NOMO-1 treated with DMSO at 0.1 percent for 48 hours (cell line): ENCODE results near the gene SLC2A14.
"Not testable (repeated sequence)": the region's sequence is repeated elsewhere in the genome, so short reads cannot be mapped to it uniquely, and the experiment has no call there.

Experiments
- DNase-seq: peaks from one replicate; lab custom pipeline; 2025; ENCODE audit not compliant: unreplicated experiment; lab: John Stamatoyannopoulos, UW

Gene SLC2A14

DNA sequence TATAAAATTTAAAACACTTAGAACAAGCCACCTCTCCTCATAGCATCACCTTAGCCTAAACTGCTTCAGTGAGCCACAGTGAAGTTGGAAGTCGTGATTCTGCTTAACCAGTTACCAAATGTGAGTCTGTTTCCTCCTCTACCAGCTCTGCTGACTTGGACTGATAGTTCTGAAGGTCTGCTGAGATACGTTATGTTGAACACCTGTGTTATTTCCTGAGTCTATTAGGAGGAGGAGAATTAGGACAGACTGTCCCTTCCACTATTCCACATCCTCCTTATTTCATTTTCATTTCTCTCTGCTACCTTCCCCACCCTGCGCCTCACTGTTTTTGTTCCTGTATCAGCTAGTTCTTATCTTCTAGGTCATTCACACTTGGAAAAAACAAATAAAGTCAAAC, 2.4 kb downstream of the SLC2A14 start:
- DNase-seq, result no peak

DNA sequence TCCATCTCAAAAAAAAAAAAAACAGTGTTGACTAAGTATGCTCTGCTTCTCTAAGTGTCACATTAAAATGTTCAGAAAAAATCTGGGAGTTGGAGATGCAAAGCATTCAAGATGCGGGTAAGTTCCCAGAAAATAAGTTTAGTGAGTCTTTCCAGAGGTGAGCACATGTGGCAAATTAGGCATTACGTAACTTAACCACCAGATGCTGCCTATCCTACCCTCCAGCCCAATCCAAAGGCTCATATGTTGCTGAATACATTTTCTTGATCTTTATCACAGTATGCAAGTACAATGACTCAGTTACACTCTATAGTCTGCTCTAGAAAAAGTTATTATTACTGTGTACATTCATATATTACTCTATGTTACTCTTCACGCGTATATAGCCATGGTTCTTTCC, 3.6 kb downstream of the SLC2A14 start:
- DNase-seq, result no peak

DNA sequence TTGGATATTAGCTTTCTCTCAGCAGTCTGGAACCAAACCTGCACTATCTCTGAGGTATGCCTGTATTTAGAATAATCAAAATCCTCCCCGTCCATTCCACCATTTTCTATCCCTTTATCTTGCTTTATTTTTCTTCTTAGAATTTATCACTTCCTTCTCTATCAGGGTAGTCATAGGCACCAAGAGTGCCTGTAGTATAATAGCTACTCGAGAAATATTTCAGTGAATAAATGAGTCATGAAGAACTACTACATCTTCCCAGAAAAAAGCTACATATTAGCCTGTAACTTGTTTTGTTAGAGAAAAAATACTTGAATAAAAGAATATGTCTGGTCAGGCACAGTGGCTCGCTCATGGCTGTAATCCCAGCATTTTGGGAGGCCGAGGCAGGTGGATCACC, 4.3 kb downstream of the SLC2A14 start:
- no peak for DNase-seq

DNA sequence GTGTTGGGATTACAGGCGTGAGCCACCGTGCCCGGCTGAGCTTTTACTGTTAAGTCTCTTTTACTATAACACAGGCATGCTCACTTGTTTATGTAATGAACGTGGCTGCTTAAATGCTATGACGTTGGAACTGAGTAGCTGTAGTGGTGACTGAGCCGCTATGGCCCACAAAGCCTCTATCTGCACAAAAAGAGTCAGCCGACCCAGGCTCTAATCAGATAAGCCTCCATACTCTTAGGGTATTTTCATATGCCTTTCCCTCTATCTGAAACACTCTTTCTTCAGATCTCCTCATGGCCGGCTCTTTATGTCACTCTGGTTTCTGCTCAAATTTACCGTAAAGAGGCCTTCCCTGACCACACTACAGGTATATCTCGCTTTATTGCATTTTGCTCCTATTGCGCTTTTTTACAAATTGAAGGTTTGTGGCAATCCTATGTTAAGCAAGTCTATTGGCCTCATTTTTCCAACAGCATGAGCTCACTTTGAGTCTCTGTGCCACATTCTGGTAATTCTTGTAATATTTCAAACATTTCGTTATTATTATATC, 8.0 kb downstream of the SLC2A14 start:
- DNase-seq, result no peak

DNA sequence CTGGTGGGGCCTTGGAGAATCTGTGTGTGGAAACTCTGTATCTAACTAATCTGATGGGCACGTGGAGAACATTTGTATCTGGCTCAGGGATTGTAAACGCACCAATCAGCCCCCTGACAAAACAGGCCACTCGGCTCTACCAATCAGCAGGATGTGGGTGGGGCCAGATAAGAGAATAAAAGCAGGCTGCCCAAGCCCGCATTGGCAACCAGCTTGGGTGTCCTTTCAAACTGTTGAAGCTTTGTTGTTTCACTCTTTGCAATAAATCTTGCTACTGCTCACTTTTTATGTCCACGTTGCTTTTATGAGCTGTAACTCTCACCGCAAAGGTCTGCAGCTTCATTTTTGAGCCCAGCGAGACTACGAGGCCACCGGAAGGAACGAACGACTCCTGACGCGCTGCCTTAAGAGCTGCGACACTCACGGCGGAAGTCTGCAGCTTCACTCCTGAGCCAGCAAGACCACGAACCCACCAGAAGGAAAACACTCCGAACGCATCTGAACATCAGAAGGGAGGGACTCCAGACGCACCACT, 9.8 kb downstream of the SLC2A14 start:
- peak; percentile 76 for DNase-seq

DNA sequence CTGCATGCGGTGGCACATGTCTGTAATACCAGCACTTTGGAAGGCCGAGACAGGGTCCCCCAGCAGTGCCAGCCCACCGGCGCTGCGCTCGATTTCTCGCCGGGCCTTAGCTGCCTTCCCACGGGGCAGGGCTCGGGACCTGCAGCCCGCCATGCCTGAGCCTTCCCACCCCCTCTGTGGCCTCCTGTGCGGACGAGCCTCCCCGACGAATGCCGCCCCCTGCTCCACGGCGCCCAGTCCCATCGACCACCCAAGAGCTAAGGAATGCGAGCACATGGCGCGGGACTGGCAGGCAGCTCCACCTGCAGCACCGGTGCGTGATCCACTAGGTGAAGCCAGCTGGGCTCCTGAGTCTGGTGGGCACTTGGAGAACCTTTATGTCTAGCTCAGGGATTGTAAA, 10.4 kb downstream of the SLC2A14 start:
- not testable (repeated sequence) for DNase-seq

DNA sequence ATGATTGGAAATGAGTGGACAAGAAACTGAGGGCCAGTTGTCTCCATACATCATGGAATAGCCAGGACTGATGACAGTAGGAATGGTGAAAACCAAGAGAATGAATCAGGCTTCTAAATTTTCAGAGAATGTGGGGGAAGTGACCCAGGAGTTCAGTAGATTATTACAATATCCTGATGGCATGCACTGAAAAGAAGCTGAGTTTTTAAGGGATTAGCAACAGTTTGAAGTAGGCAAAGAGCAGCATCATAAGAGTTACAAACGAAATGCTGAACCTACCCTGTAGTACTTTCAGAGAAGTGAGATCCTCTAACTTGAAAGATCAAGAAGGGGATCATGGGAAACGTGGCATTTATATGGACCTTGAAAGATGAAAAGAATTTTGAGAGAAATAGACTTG, 13.2 kb downstream of the SLC2A14 start:
- no peak for DNase-seq

DNA sequence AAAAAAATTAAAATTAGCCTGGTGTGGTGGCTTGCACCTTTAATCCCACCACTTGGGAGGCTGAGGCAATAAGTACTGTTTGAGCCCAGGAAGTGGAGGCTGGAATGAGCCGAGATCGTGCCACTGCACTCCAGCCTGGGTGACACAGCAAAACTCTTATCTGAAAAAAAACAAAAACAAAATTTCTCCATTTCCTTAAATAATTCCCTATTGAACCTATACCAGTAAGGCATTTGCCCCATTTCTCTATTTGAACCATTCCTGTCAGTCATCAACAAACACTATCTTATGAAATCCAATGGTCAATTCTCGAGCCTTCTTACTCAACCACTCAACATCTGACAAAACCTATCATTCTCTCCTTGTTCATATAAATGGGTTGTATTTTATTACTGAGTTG, 14.7 kb downstream of the SLC2A14 start:
- no peak for DNase-seq

DNA sequence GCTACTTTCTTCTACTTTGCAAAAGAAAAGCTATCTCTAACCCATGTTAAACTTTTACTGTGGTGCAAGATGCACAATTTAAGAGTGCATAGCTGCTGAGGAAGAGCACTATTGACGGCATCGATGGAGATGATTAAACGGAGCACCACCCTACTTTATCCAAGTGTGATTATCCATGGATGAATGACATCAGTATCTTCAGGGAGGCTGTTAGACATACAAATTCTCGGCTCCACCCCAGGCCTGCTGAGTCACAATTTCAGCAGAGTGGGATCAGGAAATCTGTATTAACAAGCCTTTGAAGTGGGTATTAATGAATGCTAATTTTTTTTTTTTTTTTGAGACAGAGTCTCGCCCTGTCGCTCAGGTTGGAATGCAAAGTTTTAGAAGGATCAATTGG, 16.2 kb downstream of the SLC2A14 start:
- DNase-seq, result no peak

DNA sequence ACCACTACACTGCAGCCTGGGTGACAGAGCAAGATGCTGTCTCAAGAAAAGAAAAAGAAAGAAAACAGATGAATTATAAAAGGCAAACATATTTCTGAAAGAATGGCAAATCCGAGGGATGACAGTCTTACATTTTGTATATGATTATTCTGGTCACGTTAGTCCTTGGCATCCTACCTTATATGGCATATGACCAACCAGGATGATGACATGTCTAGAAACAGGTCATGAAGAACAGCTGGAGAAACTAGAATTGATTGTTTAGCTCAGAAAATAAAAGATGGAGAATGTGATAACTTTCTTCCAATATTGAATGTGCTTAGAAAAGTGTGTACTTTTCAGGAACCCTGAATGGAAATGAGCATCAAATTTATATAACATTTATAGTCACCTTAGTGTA, 19.2 kb downstream of the SLC2A14 start:
- no peak for DNase-seq

DNA sequence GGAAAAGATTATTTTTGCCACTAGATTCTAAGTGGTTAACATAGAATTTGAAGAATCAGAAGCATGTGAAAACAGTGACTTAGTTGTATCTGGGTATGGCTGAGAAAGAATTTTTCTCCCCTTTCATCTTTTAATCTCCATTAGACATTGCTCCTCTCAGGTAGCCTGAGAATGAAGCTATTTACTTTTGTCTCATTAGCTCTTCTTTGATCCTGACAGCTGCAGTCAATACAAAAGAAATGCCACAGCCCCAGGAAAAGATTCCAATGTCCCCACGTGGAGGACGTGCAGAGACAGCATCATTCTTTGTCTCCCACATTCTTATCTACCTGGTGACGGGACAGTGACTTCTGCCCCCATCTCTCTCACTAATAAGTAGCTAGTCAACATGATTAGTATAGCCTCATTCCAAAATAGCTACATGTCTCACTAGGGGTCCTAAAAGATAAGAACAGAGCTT, 21.1 kb downstream of the SLC2A14 start:
- DNase-seq, result not testable (repeated sequence)

DNA sequence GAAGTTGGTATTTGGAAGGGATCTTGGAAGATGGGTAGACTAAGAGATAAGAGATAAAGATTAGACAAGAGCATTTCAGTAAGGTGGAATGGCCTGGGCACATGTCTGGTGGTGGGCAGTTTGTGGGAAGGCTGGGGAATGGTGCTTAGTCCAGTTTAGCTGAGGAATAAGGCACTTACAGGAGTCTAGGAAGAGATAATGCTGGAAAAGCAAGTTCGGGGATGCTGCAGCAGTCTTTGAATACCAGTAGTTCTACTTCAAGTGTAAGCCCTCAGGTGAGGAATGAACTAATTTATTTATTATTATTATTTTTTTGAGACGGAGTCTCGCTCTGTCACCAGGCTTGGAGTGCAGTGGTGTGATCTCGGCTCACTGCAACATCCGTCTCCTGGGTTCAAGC, 22.6 kb downstream of the SLC2A14 start:
- not testable (repeated sequence) for DNase-seq

DNA sequence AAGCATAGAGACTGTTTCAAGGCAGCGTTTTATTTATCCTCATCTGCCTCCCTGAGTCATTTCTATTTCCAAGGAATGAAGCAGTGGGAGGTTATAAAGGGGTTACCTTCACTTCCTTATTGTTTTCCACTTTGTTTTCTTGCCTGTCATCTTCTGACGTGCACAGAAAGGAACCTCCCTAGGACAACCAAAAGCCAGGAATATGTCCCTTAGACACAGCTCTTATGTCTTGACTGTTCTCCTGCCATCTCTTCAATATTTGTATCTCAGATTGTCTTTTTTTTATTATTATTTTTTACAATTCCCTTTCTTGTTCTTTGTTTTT, 24.7 kb downstream of the SLC2A14 start:
- not testable (repeated sequence) for DNase-seq

DNA sequence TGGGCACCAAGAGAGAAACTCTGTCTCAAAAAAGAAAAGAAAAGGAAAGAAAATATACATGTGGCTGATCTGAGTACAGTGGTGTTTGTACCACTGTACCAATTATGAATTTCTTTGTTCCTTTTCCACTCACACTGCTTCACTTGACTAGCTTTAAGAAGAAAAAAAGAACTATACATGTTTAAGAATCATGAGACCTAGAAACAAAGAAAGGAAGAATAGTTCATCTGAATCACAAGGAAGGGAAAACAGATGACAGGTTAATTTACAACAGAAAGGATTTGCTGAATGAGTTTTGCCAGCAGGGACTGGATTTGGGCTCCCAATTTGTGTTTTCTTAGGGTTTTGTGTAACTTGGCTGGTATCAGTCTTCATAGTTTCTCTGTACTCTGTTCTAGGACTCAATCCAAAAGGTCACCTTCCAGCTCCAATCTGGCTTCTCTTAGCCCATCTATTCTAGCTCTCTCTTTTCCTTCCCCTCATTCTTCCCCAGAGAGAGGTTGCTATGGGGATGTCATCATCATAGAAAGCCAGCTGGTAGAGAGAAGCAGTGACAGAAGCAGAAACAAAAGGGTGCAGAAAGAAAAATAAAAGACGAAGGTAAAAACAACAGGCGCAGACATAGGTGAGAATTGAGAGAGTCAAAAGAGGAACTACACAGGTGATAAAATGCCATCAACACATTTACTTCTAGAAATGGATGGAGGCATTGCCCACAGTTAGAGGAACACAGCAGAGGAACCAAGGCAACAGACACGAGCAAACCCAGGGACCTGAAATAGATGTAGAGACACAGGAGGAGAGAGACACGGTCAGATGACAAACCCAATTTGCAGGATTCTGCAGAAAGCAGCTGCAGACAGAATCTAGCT, 25.3 kb downstream of the SLC2A14 start:
- not testable (repeated sequence) for DNase-seq

DNA sequence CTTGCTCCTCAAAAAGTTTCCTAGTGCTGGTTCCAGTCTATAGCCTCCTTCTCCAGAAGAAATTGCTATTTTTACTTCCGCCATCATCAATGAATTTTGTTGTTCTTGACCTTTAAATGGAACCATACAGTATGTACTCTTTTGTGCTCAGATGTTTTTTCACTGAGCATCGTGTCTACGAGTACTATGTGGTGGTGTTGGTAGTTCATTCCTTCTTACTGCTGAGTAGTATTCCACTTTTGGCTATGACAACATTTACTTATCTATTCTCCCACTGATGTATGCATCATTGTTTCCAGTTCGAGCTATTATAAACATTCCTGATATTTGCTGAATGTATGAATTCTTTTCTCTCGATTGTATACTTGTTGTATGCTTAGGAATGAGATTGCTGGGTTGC, 28.6 kb downstream of the SLC2A14 start:
- DNase-seq, result no peak

DNA sequence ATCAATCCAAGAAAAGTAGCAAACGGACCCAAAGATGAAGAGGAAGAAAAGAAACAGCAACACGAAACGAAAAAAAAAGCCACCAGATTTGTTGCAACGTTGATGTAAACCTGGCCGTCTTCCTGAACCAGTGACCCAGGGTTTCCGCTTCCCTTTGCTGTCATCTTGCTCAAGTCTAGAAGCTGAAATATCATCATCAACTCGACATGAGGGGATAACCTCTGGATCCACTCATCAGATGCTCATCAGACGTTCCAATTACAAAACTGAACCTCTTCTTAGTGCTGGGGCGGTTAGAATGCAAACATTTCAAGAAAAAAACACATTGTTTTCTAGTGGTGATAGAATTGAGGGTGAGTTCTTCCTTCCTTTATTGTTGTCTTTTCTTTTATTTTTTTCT, 29.1 kb downstream of the SLC2A14 start:
- DNase-seq, result not testable (repeated sequence)

DNA sequence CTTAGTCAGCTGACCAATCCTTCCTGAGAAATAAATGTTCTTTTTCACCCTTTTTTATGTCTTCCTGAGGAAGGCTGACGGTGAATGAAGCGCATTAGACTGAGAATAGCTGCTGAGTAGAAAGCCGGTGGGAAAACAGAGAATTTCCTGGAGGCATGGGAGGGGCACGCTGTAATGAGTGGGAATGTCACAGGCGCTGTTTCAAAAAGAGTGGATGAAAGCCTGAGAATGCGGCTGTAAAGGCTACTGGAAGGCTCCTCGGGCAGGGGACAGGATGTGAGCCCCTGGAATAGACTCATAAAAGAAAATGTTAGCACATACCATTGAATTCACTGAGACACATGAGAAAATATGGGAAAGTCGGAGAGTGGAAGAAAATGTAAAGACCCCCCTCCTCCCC, 29.6 kb downstream of the SLC2A14 start:
- DNase-seq, result not testable (repeated sequence)

DNA sequence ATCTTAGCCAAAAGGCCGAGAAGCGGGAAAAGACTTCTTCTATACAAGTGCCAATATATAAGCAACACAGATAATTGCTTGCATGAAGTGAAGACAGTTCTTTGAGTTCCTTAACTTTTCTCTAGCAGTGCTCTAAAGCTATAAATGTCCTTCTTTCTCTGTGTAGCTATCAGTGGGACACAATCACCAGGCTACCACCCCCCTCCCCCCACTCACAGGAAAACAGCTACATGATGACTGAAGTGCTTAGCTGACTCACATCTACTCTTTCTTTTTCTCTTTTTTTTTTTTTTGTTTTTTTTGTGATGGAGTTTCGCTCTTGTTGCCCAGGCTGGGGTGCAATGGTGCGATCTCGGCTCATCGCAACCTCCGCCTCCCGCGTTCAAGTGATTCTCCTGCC, 30.3 kb downstream of the SLC2A14 start:
- not testable (repeated sequence) for DNase-seq

DNA sequence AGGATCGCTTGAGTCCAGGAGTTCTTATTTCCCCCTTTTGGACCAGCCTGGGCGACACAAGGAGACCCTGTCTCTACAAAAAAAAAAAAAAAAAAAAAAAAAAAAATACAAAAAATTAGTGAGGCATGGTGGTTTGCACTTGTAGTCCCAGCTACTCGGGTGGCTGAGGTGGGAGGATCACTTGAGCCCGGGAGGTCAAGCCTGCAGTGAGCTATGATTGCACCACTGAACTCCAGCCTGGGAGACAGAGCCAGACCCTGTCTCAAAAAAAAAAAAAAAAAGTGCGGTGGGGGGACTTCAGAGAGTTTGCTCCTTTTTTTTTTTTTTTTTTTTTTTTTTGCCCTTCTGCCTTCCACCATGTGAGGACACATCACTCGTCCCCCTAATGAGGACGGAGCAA, 32.9 kb downstream of the SLC2A14 start:
- DNase-seq, result not testable (repeated sequence)

DNA sequence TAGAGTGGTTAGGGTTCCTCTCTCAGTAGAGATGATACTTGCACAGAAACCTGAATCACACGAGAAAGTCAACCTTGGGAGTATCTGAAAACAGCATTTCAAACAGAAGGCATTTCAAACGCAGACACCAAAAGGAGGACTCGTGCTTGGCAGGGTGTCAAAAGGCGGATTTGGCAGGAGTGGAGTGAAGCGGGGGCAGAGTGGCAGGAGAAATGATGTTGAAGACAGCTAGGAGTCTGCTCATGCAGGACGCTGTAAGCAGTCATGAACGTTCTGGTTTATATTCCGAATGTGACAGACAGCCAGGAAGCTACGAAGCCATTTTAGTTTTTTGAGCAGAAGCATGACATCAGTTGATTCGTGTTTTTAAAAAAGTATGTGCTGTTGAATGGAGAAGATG, 33.5 kb downstream of the SLC2A14 start:
- DNase-seq, result not testable (repeated sequence)

DNA sequence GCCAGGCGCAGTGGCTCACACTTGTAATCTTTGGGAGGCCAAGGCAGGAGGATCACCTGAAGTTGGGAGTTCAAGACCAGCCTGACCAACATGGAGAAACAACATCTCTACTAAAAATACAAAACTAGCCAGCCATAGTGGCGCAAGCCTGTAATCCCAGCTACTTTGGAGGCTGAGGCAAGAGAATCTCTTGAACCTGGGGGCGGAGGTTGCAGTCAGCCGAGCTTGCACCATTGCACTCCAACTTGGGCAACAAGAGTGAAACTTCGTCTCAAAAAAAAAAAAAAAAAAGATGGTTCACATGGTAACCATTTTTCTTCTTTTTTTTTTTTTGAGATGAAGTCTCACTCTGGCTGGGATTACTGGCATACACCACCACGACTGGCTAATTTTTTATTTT, 35.3 kb downstream of the SLC2A14 start:
- DNase-seq, result no peak

DNA sequence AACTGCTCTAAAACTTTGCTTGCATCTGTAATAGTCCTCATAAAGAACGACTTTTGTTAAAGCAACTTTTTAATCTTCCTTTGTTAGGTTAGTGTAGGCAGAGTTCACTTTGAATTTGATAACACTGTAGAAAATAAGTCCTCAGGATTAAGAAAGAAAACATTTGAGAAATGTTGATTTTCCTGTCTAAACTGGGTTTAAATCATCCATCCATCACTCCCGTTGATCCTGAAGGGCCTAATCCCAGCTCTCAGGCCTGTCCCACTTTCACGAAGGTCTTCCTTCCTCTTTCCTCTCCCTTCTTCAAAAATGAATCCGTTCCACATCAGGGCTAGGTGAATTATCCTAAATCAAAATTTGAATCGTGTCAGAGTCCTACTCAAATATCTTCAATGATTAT, 36.9 kb downstream of the SLC2A14 start:
- DNase-seq, result no peak
